GM23338 (cell line): Measurements from ENCODE around the gene SLC36A2. TPM values are rescaled to one million over a fixed set of nuclear protein-coding genes. Genes with fewer than 3 reads are reported as not detected.
"Not testable (repeated sequence)": the region's sequence is repeated elsewhere in the genome, so short reads cannot be mapped to it uniquely, and the experiment has no call there.

Source experiments
- ATAC-seq: fragments of 200-7000 bp; cut with Tn5 transposase; 3 replicates; pipeline ENCODE4 v1.9.1; 2020
- DNase-seq: peaks from one replicate; pipeline ENCODE4 v3.0.0-alpha.2; 2015; ENCODE audit warnings: low spot score
- H2AFZ ChIP-seq: fragments of 200-600 bp; sonication (generic); 2 replicates; pipeline ENCODE4 v1.8.0; 2016; ENCODE audit warnings: antibody characterized with exemption, mild to moderate bottlenecking, moderate library complexity
- H3F3A ChIP-seq: fragments of 200-600 bp; sonication (generic); replicated peaks from 2 replicates; pipeline ENCODE4 v1.8.0; 2017; ENCODE audit warnings: antibody characterized with exemption, mixed run types, low read depth
- H3K27ac ChIP-seq: fragments of 200-600 bp; sonication (generic); 2 replicates; pipeline ENCODE4 v1.6.1; 2016; ENCODE audit warnings: low read depth
- H3K27me3 ChIP-seq: fragments of 200-600 bp; sonication (generic); 2 replicates; pipeline ENCODE4 v1.8.0; 2016; ENCODE audit warnings: mild to moderate bottlenecking, mixed run types, moderate library complexity; ENCODE audit not compliant: insufficient read depth
- H3K36me3 ChIP-seq: fragments of 200-600 bp; sonication (generic); 2 replicates; pipeline ENCODE4 v1.8.0; 2016; ENCODE audit warnings: mild to moderate bottlenecking; ENCODE audit not compliant: insufficient read depth
- H3K4me1 ChIP-seq: fragments of 200-600 bp; sonication (generic); 2 replicates; pipeline ENCODE4 v1.8.0; 2016; ENCODE audit warnings: mild to moderate bottlenecking, moderate library complexity; ENCODE audit not compliant: insufficient read depth
- H3K4me2 ChIP-seq: fragments of 200-600 bp; sonication (generic); 2 replicates; pipeline ENCODE4 v1.7.1; 2017; ENCODE audit warnings: mixed run types
- H3K4me3 ChIP-seq: fragments of 200-600 bp; sonication (generic); 2 replicates; pipeline ENCODE4 v1.6.1; 2016; ENCODE audit warnings: mixed run types
- H3K79me2 ChIP-seq: fragments of 200-600 bp; sonication (generic); replicated peaks from 2 replicates; pipeline ENCODE4 v1.8.0; 2017; ENCODE audit warnings: mild to moderate bottlenecking; ENCODE audit not compliant: insufficient read depth
- H3K9me2 ChIP-seq: fragments of 200-600 bp; sonication (generic); 2 replicates; pipeline ENCODE4 v1.8.0; 2017; ENCODE audit not compliant: insufficient read depth
- H4K20me1 ChIP-seq: fragments of 200-600 bp; sonication (generic); replicated peaks from 2 replicates; pipeline ENCODE4 v1.8.0; 2017; ENCODE audit warnings: mild to moderate bottlenecking; ENCODE audit not compliant: insufficient read depth
- H3K27ac Mint-ChIP-seq: 2 replicates; pipeline ENCODE4 v1.8.0; 2020; ENCODE audit warnings: inconsistent platforms, mild to moderate bottlenecking, moderate library complexity, mixed read lengths
- H3K27me3 Mint-ChIP-seq: 3 replicates; pipeline ENCODE4 v1.8.0; 2022; ENCODE audit warnings: low read depth, mild to moderate bottlenecking, moderate library complexity, mixed read lengths, inconsistent platforms; ENCODE audit not compliant: insufficient read depth, poor library complexity
- H3K36me3 Mint-ChIP-seq: 3 replicates; pipeline ENCODE4 v1.8.0; 2021; ENCODE audit warnings: low read depth, mild to moderate bottlenecking, inconsistent platforms, moderate library complexity, mixed read lengths
- H3K4me1 Mint-ChIP-seq: 3 replicates; pipeline ENCODE4 v1.8.0; 2020; ENCODE audit warnings: mild to moderate bottlenecking, inconsistent platforms, mixed read lengths
- H3K4me3 Mint-ChIP-seq: 3 replicates; pipeline ENCODE4 v1.8.0; 2021; ENCODE audit warnings: moderate library complexity, mild to moderate bottlenecking, inconsistent platforms, mixed read lengths
- H3K9me3 Mint-ChIP-seq: 3 replicates; pipeline ENCODE4 v1.8.0; 2020; ENCODE audit warnings: moderate library complexity, mild to moderate bottlenecking, inconsistent platforms, mixed read lengths
- CREB1 ChIP-seq: fragments of 250-450 bp; sonication (Bioruptor Pico); IDR thresholded peaks from 2 replicates; pipeline ENCODE4 v1.5.0; 2020; ENCODE audit warnings: low read depth, mild to moderate bottlenecking, moderate library complexity
- CTCF ChIP-seq, 2 experiments: fragments of 200-600 bp in 1 of 2; sonication (generic) in 1 of 2; conservative IDR thresholded peaks; 2 replicates each; pipeline versions ENCODE4 v1.5.1 to v1.6.1; 2016 to 2017; ENCODE audit warnings: antibody characterized with exemption in 2 of 2, low read depth in 2 of 2, mild to moderate bottlenecking in 2 of 2, moderate library complexity in 1 of 2
- EZH2 ChIP-seq: fragments of 200-600 bp; sonication (generic); IDR thresholded peaks from one replicate; pipeline ENCODE4 v1.8.0; 2017; ENCODE audit warnings: antibody characterized with exemption, mild to moderate bottlenecking, low read depth; ENCODE audit not compliant: unreplicated experiment
- EZH2phosphoT487 ChIP-seq: fragments of 200-600 bp; sonication (generic); IDR thresholded peaks from one replicate; pipeline ENCODE4 v1.8.1; 2018; ENCODE audit warnings: antibody characterized with exemption; ENCODE audit not compliant: unreplicated experiment
- JUNB ChIP-seq: IDR thresholded peaks from one replicate; pipeline ENCODE4 v1.6.1; 2016; ENCODE audit warnings: antibody characterized with exemption; ENCODE audit not compliant: unreplicated experiment
- NANOG ChIP-seq: IDR thresholded peaks from 2 replicates; pipeline ENCODE4 v1.6.1; 2016; ENCODE audit warnings: antibody characterized with exemption, borderline replicate concordance
- POLR2AphosphoS5 ChIP-seq: IDR thresholded peaks from 2 replicates; pipeline ENCODE4 v1.6.1; 2016; ENCODE audit warnings: antibody characterized with exemption, low read depth
- REST ChIP-seq: IDR thresholded peaks from one replicate; pipeline ENCODE4 v1.6.1; 2018; ENCODE audit warnings: antibody characterized with exemption; ENCODE audit not compliant: unreplicated experiment
- polyA plus RNA-seq: library from polyadenylated mRNA; unstranded; fragments of >200 nt; fragmentation: Nextera tagmentation; extraction: Ambion mirVana; gene quantifications from 2 replicates; pipeline ENCODE4 v1.2.1, GENCODE V29; 2016
- total RNA-seq: library from RNA; depleted of rRNA; stranded (reverse); fragments of >200 nt; shearing (Covaris generic); gene quantifications from 2 replicates; pipeline ENCODE4 v1.2.3, GENCODE V29; 2014

SLC36A2 gene
- total and polyA plus RNA-seq, 2 experiments from 2014 or later = 0.08 TPM; not detected in 1

GRCh38 chr5:151374539-151374938, 27.2 kb upstream of the SLC36A2 start:
- no peak overlapping the region for H3K4me3 Mint-ChIP-seq
- Histone ChIP-seq H4K20me1 (no peaks in the 10 kb centered on the region), H3F3A (no peaks in the 10 kb centered on the region), H3K27ac (no peak overlapping the region), H3K36me3 (no peaks in the 10 kb centered on the region), H3K79me2 (no peaks in the 10 kb centered on the region), H3K4me3 (no peak overlapping the region), H3K4me2 (no peak overlapping the region), H3K27me3 (no peaks in the 10 kb centered on the region), H2AFZ (no peak overlapping the region), H3K4me1 (no peaks in the 10 kb centered on the region), H3K9me2 (peaks cover 5% of the 10 kb centered on the region; the same call in 1 of the 2 replicates)
- no peak overlapping the region for H3K27ac Mint-ChIP-seq
- no peaks in the 10 kb centered on the region for H3K27me3 Mint-ChIP-seq
- peaks cover 3% of the 10 kb centered on the region; the same call in 1 of the 3 replicates for H3K36me3 Mint-ChIP-seq
- H3K4me1 Mint-ChIP-seq = no peaks in the 10 kb centered on the region
- no peak for TF ChIP-seq CREB1 (CRISPR knock-in tag)
- TF ChIP-seq REST = no peak
- H3K9me3 Mint-ChIP-seq = peaks cover 10% of the 10 kb centered on the region; the same call in 2 of the 3 replicates
- no peak for ATAC-seq
- DNase-seq = no peak

- not testable (repeated sequence) for H3K79me2 ChIP-seq, H4K20me1 ChIP-seq, H3K9me2 ChIP-seq, H3K27ac Mint-ChIP-seq, ATAC-seq, H3K27ac ChIP-seq, H3K27me3 Mint-ChIP-seq, H3K36me3 ChIP-seq, H3K4me1 ChIP-seq, DNase-seq, H3K27me3 ChIP-seq, H3K4me3 ChIP-seq, H3F3A ChIP-seq, H3K4me3 Mint-ChIP-seq, H2AFZ ChIP-seq, H3K4me2 ChIP-seq
- Mint-ChIP-seq H3K4me1 (peaks cover 11% of the 10 kb centered on the region), H3K9me3 (peaks cover 35% of the 10 kb centered on the region), H3K36me3 (peaks cover 38% of the 10 kb centered on the region)
Measured at GRCh38 chr5:151367038-151367437, 19.7 kb upstream of the SLC36A2 start.

GRCh38 chr5:151363673-151364072, 16.3 kb upstream of the SLC36A2 start:
- no peak for ATAC-seq
- TF ChIP-seq EZH2phosphoT487 (no peak), REST (no peak), NANOG (no peak), JUNB (no peak), EZH2 (no peak), POLR2AphosphoS5 (no peak), CTCF (conservative IDR thresholded peaks at IDR 0.05; ENCODE audit: low read depth in 2 of 2) (no peak)

More at GRCh38 chr5:151363673-151364072, 16.3 kb upstream of the SLC36A2 start:
- no peaks in the 10 kb centered on the region for H3K79me2 ChIP-seq
- no peaks in the 10 kb centered on the region for H4K20me1 ChIP-seq
- H3K27ac ChIP-seq = no peak overlapping the region
- DNase-seq = no peak
- H3K4me1 ChIP-seq = peaks cover 7% of the 10 kb centered on the region; the same call in 1 of the 2 replicates
- Mint-ChIP-seq H3K27me3 (peaks cover 6% of the 10 kb centered on the region), H3K9me3 (peaks cover 40% of the 10 kb centered on the region), H3K4me1 (peaks cover 11% of the 10 kb centered on the region), H3K36me3 (peaks cover 42% of the 10 kb centered on the region), H3K4me3 (no peak overlapping the region), H3K27ac (no peak overlapping the region; the same call in 1 of the 2 replicates)
- H3K27me3 ChIP-seq = no peaks in the 10 kb centered on the region
- no peak overlapping the region for H3K4me3 ChIP-seq
- H3K4me2 ChIP-seq = no peak overlapping the region
- peaks cover 10% of the 10 kb centered on the region for H3K9me2 ChIP-seq
- H2AFZ ChIP-seq = no peak overlapping the region
- H3F3A ChIP-seq = no peaks in the 10 kb centered on the region
- H3K36me3 ChIP-seq = no peaks in the 10 kb centered on the region
